HepG2 (cell line): ENCODE data around the gene SPAG7. TPM values are rescaled to one million over a fixed set of nuclear protein-coding genes. Genes with fewer than 3 reads are reported as not detected.

Experiments
- CHCHD3 ChIP-seq: sonication (generic); formaldehyde crosslinking; IDR thresholded peaks from 2 replicates; pipeline ENCODE4 v1.8.0; 2022; ENCODE audit warnings: mild to moderate bottlenecking, missing genetic modification reagents, moderate library complexity
- ETV5 ChIP-seq: IDR thresholded peaks from 2 replicates; pipeline ENCODE4 v1.6.1; 2018; ENCODE audit warnings: missing biosample characterization, missing genetic modification reagents, inconsistent platforms, borderline replicate concordance
- FOSL1 ChIP-seq: sonication (generic); formaldehyde crosslinking; IDR thresholded peaks from 2 replicates; pipeline ENCODE4 v1.9.0; 2021; ENCODE audit warnings: missing genetic modification reagents, borderline replicate concordance
- MIER2 ChIP-seq: IDR thresholded peaks from 2 replicates; pipeline ENCODE4 v1.6.1; 2016; ENCODE audit warnings: missing biosample characterization, missing genetic modification reagents
- NCOR1 ChIP-seq: fragments of 200-600 bp; sonication (generic); IDR thresholded peaks from 2 replicates; pipeline ENCODE4 v1.7.0; 2017; ENCODE audit warnings: antibody characterized with exemption, low read length, borderline replicate concordance
- PHF20 ChIP-seq: sonication (generic); formaldehyde crosslinking; IDR thresholded peaks from 2 replicates; pipeline ENCODE4 v1.5.0; 2020; ENCODE audit warnings: mild to moderate bottlenecking, missing genetic modification reagents
- TAF15 ChIP-seq: fragments of 200-400 bp; formaldehyde crosslinking; IDR thresholded peaks from one replicate; pipeline ENCODE4 v1.6.1; 2018; ENCODE audit warnings: mild to moderate bottlenecking, low read depth, low read length; ENCODE audit not compliant: poor library complexity, severe bottlenecking
- TFAP4 ChIP-seq: sonication (generic); IDR thresholded peaks from 2 replicates; pipeline ENCODE4 v1.6.1; 2016; ENCODE audit warnings: low read depth, borderline replicate concordance
- YY1 ChIP-seq: IDR thresholded peaks from 2 replicates; pipeline ENCODE4 v1.6.1; 2011; ENCODE audit warnings: low read length, low read depth, moderate library complexity, mild to moderate bottlenecking; ENCODE audit not compliant: insufficient read depth, insufficient replicate concordance
- ZNF121 ChIP-seq: sonication (generic); formaldehyde crosslinking; IDR thresholded peaks from 2 replicates; pipeline ENCODE4 v1.5.0; 2020; ENCODE audit warnings: mild to moderate bottlenecking, missing genetic modification reagents
- ZNF275 ChIP-seq: sonication (generic); formaldehyde crosslinking; IDR thresholded peaks from 2 replicates; pipeline ENCODE4 v1.8.0; 2022; ENCODE audit warnings: missing genetic modification reagents, mild to moderate bottlenecking, inconsistent platforms, borderline replicate concordance
- ZNF556 ChIP-seq: sonication (generic); formaldehyde crosslinking; IDR thresholded peaks from 2 replicates; pipeline ENCODE4 v1.4.0; 2020; ENCODE audit warnings: mild to moderate bottlenecking, missing genetic modification reagents, borderline replicate concordance
- ZNF619 ChIP-seq: sonication (generic); formaldehyde crosslinking; IDR thresholded peaks from 2 replicates; pipeline ENCODE4 v1.4.0; 2020; ENCODE audit warnings: mild to moderate bottlenecking, missing genetic modification reagents
- ZNF761 ChIP-seq: sonication (generic); formaldehyde crosslinking; conservative IDR thresholded peaks from 2 replicates; pipeline ENCODE4 v1.4.0; 2020; ENCODE audit warnings: mild to moderate bottlenecking, missing genetic modification reagents
- ZNF782 ChIP-seq: sonication (generic); formaldehyde crosslinking; IDR thresholded peaks from 2 replicates; pipeline ENCODE4 v1.4.0; 2020; ENCODE audit warnings: missing genetic modification reagents, mild to moderate bottlenecking, borderline replicate concordance
- ZNF883 ChIP-seq: sonication (generic); formaldehyde crosslinking; IDR thresholded peaks from 2 replicates; pipeline ENCODE4 v1.5.1; 2020; ENCODE audit warnings: mild to moderate bottlenecking, missing genetic modification reagents; ENCODE audit errors: not compliant biosample characterization
- ZSCAN20 ChIP-seq: sonication (generic); formaldehyde crosslinking; IDR thresholded peaks from 2 replicates; pipeline ENCODE4 v1.4.0; 2020; ENCODE audit warnings: missing genetic modification reagents, mild to moderate bottlenecking, borderline replicate concordance
- polyA plus RNA-seq, 8 experiments: library from polyadenylated mRNA; depleted of rRNA in 3 of 8; stranded (reverse) in 7 of 8; unstranded in 1 of 8; fragments of >200 nt; fragmentation: Illumina TruSeq in 4 of 8; extraction: Trizol in 4 of 8; gene quantifications; 2 replicates each; pipeline versions ENCODE4 v1.2.1 to v1.2.3, GENCODE V29; 2011 to 2016; ENCODE audit warnings: low read depth in 4 of 8, missing spikeins in 1 of 8, mixed read lengths in 1 of 8; ENCODE audit not compliant: insufficient read depth in 1 of 8
- total RNA-seq, 5 experiments: library from RNA; depleted of rRNA; stranded (reverse); fragments of >200 nt; fragmentation: Illumina TruSeq; extraction: Trizol; gene quantifications; 2 replicates each; pipeline ENCODE4 v1.2.3, GENCODE V29; 2016; ENCODE audit warnings: low read depth in 1 of 5
- TF ChIP-seq, protein P1 (sequence below): sonication (generic); formaldehyde crosslinking; IDR thresholded peaks from 2 replicates; pipeline ENCODE4 v1.4.0; 2020; ENCODE audit warnings: mild to moderate bottlenecking, low read depth, missing genetic modification reagents
- TF ChIP-seq, protein P2 (sequence below): sonication (generic); formaldehyde crosslinking; IDR thresholded peaks from 2 replicates; pipeline ENCODE4 v1.4.0; 2020; ENCODE audit warnings: missing genetic modification reagents, borderline replicate concordance
- TF ChIP-seq, protein P3 (sequence below): sonication (generic); formaldehyde crosslinking; IDR thresholded peaks from 2 replicates; pipeline ENCODE4 v1.8.0; 2023; ENCODE audit warnings: mild to moderate bottlenecking, missing genetic modification reagents

Gene SPAG7
- total and polyA plus RNA-seq, 2 of the 13 experiments (the other 11 are each of a cell fraction or from before 2014, with no cell fraction given): 51.0 to 59.0 TPM

- TF ChIP-seq ETV5 (CRISPR knock-in tag) (peak; percentile 7; the same call in 1 of the 2 replicates), FOSL1 (CRISPR knock-in tag) (no peak), ZNF883 (peak; percentile 30), ZNF121 (CRISPR knock-in tag) (0 out of 2 replicates have a peak, but pooled peaks have one; percentile 9), TAF15 (peak; percentile 53), ZNF782 (CRISPR knock-in tag) (no peak), ZNF761 (CRISPR knock-in tag) (no peak), TFAP4 (peak; percentile 54; the same call in 1 of the 2 replicates), NCOR1 (no peak; the same call in 1 of the 2 replicates), CHCHD3 (CRISPR knock-in tag) (no peak), PHF20 (CRISPR knock-in tag) (peak; percentile 69; the same call in 1 of the 2 replicates), MIER2 (CRISPR knock-in tag) (no peak), YY1 (peak; percentile 87), ZNF619 (CRISPR knock-in tag) (0 out of 2 replicates have a peak, but pooled peaks have one; percentile 56), ZSCAN20 (0 out of 2 replicates have a peak, but pooled peaks have one; percentile 28), ZNF556 (CRISPR knock-in tag) (no peak; the same call in 1 of the 2 replicates), ZNF275 (CRISPR knock-in tag) (0 out of 2 replicates have a peak, but pooled peaks have one; percentile 24)
- TF ChIP-seq, protein P1, sequence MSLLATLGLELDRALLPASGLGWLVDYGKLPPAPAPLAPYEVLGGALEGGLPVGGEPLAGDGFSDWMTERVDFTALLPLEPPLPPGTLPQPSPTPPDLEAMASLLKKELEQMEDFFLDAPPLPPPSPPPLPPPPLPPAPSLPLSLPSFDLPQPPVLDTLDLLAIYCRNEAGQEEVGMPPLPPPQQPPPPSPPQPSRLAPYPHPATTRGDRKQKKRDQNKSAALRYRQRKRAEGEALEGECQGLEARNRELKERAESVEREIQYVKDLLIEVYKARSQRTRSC: no peak
- TF ChIP-seq, protein P2, sequence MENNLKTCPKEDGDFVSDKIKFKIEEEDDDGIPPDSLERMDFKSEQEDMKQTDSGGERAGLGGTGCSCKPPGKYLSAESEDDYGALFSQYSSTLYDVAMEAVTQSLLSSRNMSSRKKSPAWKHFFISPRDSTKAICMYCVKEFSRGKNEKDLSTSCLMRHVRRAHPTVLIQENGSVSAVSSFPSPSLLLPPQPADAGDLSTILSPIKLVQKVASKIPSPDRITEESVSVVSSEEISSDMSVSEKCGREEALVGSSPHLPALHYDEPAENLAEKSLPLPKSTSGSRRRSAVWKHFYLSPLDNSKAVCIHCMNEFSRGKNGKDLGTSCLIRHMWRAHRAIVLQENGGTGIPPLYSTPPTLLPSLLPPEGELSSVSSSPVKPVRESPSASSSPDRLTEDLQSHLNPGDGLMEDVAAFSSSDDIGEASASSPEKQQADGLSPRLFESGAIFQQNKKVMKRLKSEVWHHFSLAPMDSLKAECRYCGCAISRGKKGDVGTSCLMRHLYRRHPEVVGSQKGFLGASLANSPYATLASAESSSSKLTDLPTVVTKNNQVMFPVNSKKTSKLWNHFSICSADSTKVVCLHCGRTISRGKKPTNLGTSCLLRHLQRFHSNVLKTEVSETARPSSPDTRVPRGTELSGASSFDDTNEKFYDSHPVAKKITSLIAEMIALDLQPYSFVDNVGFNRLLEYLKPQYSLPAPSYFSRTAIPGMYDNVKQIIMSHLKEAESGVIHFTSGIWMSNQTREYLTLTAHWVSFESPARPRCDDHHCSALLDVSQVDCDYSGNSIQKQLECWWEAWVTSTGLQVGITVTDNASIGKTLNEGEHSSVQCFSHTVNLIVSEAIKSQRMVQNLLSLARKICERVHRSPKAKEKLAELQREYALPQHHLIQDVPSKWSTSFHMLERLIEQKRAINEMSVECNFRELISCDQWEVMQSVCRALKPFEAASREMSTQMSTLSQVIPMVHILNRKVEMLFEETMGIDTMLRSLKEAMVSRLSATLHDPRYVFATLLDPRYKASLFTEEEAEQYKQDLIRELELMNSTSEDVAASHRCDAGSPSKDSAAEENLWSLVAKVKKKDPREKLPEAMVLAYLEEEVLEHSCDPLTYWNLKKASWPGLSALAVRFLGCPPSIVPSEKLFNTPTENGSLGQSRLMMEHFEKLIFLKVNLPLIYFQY (CRISPR knock-in tag): peak; percentile 69
- TF ChIP-seq, protein P3, sequence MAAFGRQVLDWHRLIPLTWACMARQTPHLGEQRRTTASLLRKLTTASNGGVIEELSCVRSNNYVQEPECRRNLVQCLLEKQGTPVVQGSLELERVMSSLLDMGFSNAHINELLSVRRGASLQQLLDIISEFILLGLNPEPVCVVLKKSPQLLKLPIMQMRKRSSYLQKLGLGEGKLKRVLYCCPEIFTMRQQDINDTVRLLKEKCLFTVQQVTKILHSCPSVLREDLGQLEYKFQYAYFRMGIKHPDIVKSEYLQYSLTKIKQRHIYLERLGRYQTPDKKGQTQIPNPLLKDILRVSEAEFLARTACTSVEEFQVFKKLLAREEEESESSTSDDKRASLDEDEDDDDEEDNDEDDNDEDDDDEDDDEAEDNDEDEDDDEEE (CRISPR knock-in tag): no peak
Measured at GRCh38 chr17:4939796-4940554, 27.6 kb downstream of the SPAG7 start, which contains the start of the genes RNF167 and SLC25A11 (continued).
